ENCODE measurements around the gene CFAP97D1. TPM values are rescaled to one million over a fixed set of nuclear protein-coding genes. Genes with fewer than 3 reads are reported as not detected.

CFAP97D1 gene
- total RNA-seq, 1 experiment from 2014 or later, result 0.13 TPM

- ATAC-seq, result no peak; the same call in 1 of the 2 replicates
- POLR2A ChIA-PET, result no interaction called here
- Mint-ChIP-seq H3K4me1 (peaks cover 16% of the 10 kb centered on the region), H3K4me3 (no peak overlapping the region), H3K27me3 (ENCODE audit: low read depth) (no peaks in the 10 kb centered on the region), H3K27ac (peak overlapping the region; percentile 32; the same call in 1 of the 2 replicates), H3K36me3 (peaks cover 18% of the 10 kb centered on the region), H3K9me3 (peaks cover 23% of the 10 kb centered on the region)
- DNase-seq (ENCODE audit: low spot score), result no peak
- CTCF ChIA-PET, result interaction anchor here (0.8 to 1.3 kb wide), 3 partner anchors 23 to 174 kb away, joined by 3 to 5 read pairs (median 3); no protein-coding TSS in a partner anchor
- TF ChIP-seq SP1 (CRISPR knock-in tag; conservative IDR thresholded peaks at IDR 0.05) (no peak), ZNF671 (CRISPR knock-in tag; IDR thresholded peaks at IDR 0.05) (no peak), ZBTB43 (CRISPR knock-in tag; IDR thresholded peaks at IDR 0.05) (no peak)
Observed at GRCh38 chr17:43736389-43736788, 43.8 kb upstream of the CFAP97D1 start.

GRCh38 chr17:43737722-43738121 is 42.5 kb upstream of the CFAP97D1 start:
- ATAC-seq (no peak), DNase-seq (ENCODE audit: low spot score) (no peak)
- peaks cover 20% of the 10 kb centered on the region for H3K9me3 Mint-ChIP-seq
- H3K4me3 Mint-ChIP-seq, result no peak overlapping the region
- H3K27me3 Mint-ChIP-seq (ENCODE audit: low read depth), result no peaks in the 10 kb centered on the region
- TF ChIP-seq GRHL2 (CRISPR knock-in tag; IDR thresholded peaks at IDR 0.05; ENCODE audit: insufficient replicate concordance, severe bottlenecking) (no peak), GTF2I (CRISPR knock-in tag; conservative IDR thresholded peaks at IDR 0.05) (no peak), MXD4 (CRISPR knock-in tag; IDR thresholded peaks at IDR 0.05; ENCODE audit: borderline replicate concordance) (no peak), JUN (CRISPR knock-in tag; IDR thresholded peaks at IDR 0.05) (no peak), STAT6 (CRISPR knock-in tag; conservative IDR thresholded peaks at IDR 0.05; ENCODE audit: low read depth) (no peak), ZBTB43 (CRISPR knock-in tag; IDR thresholded peaks at IDR 0.05) (no peak), NR2C2 (CRISPR knock-in tag; IDR thresholded peaks at IDR 0.05) (no peak), NR3C1 (CRISPR knock-in tag; conservative IDR thresholded peaks at IDR 0.05; ENCODE audit: low read depth) (no peak), TCF7 (CRISPR knock-in tag; IDR thresholded peaks at IDR 0.05; ENCODE audit: low read depth) (no peak), ZNF219 (CRISPR knock-in tag; IDR thresholded peaks at IDR 0.05; ENCODE audit: borderline replicate concordance) (no peak)
- CTCF ChIA-PET, result interaction anchor here (1.4 kb wide), 1 partner anchor 42 kb away, joined by 5 read pairs; no protein-coding TSS in a partner anchor
- H3K4me1 Mint-ChIP-seq, result peaks cover 14% of the 10 kb centered on the region
- no peak overlapping the region for H3K27ac Mint-ChIP-seq
- peaks cover 12% of the 10 kb centered on the region for H3K36me3 Mint-ChIP-seq
- POLR2A ChIA-PET, result no interaction called here

- Mint-ChIP-seq H3K4me1 (peaks cover 31% of the 10 kb centered on the region), H3K36me3 (no peaks in the 10 kb centered on the region), H3K27me3 (ENCODE audit: low read depth) (no peaks in the 10 kb centered on the region; the same call in 1 of the 2 replicates), H3K9me3 (peaks cover 5% of the 10 kb centered on the region; the same call in 1 of the 2 replicates), H3K4me3 (no peak overlapping the region), H3K27ac (no peak overlapping the region)
- ATAC-seq (no peak), DNase-seq (ENCODE audit: low spot score) (no peak)
- ChIA-PET CTCF (interaction anchor here (0.9 to 1.6 kb wide), 4 partner anchors 20 to 105 kb away, joined by 3 to 5 read pairs (median 4); no protein-coding TSS in a partner anchor), POLR2A (no interaction called here)
- no peak for TF ChIP-seq ZNF396 (CRISPR knock-in tag; IDR thresholded peaks at IDR 0.05; ENCODE audit: borderline replicate concordance)
- no peak for TF ChIP-seq FOXP1 (CRISPR knock-in tag; IDR thresholded peaks at IDR 0.05; ENCODE audit: borderline replicate concordance)
- TF ChIP-seq ERG (CRISPR knock-in tag; IDR thresholded peaks at IDR 0.05), result no peak
Observed at GRCh38 chr17:43740541-43740940, 39.7 kb upstream of the CFAP97D1 start.
